ENCODE data around the gene FASN. TPM values are rescaled to one million over a fixed set of nuclear protein-coding genes. Genes with fewer than 3 reads are reported as not detected.
A peak's percentile ranks its signal among the peaks of the same experiment; 100 is the strongest.

The FASN gene
- total and polyA plus RNA-seq, 2 of the 13 experiments (the other 11 are each of a cell fraction or from before 2014, with no cell fraction given), result 51.7 to 101 TPM

DNA sequence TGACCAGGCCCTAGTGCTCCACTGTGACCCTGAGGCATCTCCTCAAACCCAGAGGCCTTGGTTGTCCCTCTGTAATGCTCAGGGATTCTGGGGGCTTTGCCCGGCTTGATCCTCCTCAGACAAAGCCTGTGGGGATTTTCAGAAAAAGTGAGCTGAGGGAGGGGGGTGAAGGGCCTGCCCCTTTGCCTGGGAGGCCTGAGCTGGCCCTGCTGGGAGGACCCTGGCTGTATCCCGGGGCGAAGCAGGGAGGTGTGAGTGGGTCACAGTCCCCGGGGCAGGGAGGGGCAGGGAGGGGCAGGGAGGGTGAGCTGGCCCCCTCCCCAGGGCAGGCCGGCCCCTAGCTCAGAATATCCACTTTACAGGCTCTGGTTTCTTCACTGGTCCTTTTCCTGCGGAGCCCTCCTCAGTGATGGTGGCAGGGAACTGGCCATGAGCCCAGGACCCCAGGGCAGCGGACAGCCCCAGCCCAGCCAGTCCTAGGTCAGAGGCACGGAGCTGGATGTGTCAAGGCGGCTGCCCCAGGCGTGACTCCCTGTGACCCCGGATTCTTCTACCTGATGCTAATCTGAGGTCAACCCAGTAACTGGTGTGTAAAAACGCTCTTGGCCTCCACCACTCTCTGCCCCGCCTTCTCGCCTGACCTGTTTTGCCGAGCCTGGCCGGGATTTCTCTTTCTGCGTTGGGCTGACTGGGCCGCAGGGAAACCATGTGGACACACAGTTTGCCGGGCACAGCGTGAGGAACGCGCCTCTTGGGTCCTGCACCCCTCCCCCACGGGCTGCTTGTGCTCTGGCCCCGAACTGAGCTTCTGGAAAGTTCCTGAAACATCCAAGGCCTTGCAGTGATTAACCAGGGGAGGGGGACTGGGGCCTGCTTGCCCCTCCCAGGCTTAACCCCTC lies 5.8 kb upstream of the FASN start (continued):
- TF ChIP-seq ZNF296 (CRISPR knock-in tag; conservative IDR thresholded peaks at IDR 0.05) (peak; percentile 93; the same call in 1 of the 2 replicates), SATB2 (CRISPR knock-in tag; IDR thresholded peaks at IDR 0.05) (0 out of 2 replicates have a peak, but pooled peaks have one; percentile 29), ZKSCAN5 (CRISPR knock-in tag; IDR thresholded peaks at IDR 0.05) (no peak; the same call in 1 of the 2 replicates), PAWR (CRISPR knock-in tag; IDR thresholded peaks at IDR 0.05; ENCODE audit: borderline replicate concordance) (no peak), ZMAT3 (CRISPR knock-in tag; conservative IDR thresholded peaks at IDR 0.05) (peak; percentile 89), ZFP1 (CRISPR knock-in tag; IDR thresholded peaks at IDR 0.05) (0 out of 2 replicates have a peak, but pooled peaks have one; percentile 62), GABPB1 (CRISPR knock-in tag; IDR thresholded peaks at IDR 0.05) (peak; percentile 63), ZNF496 (CRISPR knock-in tag; IDR thresholded peaks at IDR 0.05; ENCODE audit: insufficient replicate concordance) (no peak), ZNF7 (CRISPR knock-in tag; IDR thresholded peaks at IDR 0.05) (no peak), ATM (IDR thresholded peaks at IDR 0.05; ENCODE audit: borderline replicate concordance) (no peak), KLF9 (CRISPR knock-in tag; IDR thresholded peaks at IDR 0.05; ENCODE audit: low read depth) (no peak), ETV6 (CRISPR knock-in tag; conservative IDR thresholded peaks at IDR 0.05) (no peak), CHD2 (IDR thresholded peaks at IDR 0.05; ENCODE audit: low read depth, low read length) (no peak), ZNF333 (CRISPR knock-in tag; IDR thresholded peaks at IDR 0.05; ENCODE audit: borderline replicate concordance) (no peak), BRCA1 (CRISPR knock-in tag; IDR thresholded peaks at IDR 0.05) (0 out of 2 replicates have a peak, but pooled peaks have one; percentile 60), SUZ12 (IDR thresholded peaks at IDR 0.05; ENCODE audit: low read depth, low read length) (no peak), ZNF263 (CRISPR knock-in tag; IDR thresholded peaks at IDR 0.05) (peak; percentile 65; the same call in 1 of the 2 replicates), TBP (CRISPR knock-in tag; IDR thresholded peaks at IDR 0.05) (no peak; the same call in 1 of the 2 replicates), ZNF224 (CRISPR knock-in tag; IDR thresholded peaks at IDR 0.05) (no peak; the same call in 1 of the 2 replicates), PHF21A (CRISPR knock-in tag; IDR thresholded peaks at IDR 0.05) (peak; percentile 95)
- TF ChIP-seq, protein P1, sequence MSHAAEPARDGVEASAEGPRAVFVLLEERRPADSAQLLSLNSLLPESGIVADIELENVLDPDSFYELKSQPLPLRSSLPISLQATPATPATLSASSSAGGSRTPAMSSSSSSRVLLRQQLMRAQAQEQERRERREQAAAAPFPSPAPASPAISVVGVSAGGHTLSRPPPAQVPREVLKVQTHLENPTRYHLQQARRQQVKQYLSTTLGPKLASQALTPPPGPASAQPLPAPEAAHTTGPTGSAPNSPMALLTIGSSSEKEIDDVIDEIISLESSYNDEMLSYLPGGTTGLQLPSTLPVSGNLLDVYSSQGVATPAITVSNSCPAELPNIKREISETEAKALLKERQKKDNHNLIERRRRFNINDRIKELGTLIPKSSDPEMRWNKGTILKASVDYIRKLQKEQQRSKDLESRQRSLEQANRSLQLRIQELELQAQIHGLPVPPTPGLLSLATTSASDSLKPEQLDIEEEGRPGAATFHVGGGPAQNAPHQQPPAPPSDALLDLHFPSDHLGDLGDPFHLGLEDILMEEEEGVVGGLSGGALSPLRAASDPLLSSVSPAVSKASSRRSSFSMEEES (CRISPR knock-in tag; IDR thresholded peaks at IDR 0.05), result peak; percentile 57
- TF ChIP-seq, protein P2, sequence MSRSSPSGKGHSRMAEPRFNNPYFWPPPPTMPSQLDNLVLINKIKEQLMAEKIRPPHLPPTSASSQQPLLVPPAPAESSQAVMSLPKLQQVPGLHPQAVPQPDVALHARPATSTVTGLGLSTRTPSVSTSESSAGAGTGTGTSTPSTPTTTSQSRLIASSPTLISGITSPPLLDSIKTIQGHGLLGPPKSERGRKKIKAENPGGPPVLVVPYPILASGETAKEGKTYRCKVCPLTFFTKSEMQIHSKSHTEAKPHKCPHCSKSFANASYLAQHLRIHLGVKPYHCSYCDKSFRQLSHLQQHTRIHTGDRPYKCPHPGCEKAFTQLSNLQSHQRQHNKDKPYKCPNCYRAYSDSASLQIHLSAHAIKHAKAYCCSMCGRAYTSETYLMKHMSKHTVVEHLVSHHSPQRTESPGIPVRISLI (CRISPR knock-in tag; IDR thresholded peaks at IDR 0.05; ENCODE audit: borderline replicate concordance), result peak; percentile 47; the same call in 1 of the 2 replicates
- TF ChIP-seq, protein P3, sequence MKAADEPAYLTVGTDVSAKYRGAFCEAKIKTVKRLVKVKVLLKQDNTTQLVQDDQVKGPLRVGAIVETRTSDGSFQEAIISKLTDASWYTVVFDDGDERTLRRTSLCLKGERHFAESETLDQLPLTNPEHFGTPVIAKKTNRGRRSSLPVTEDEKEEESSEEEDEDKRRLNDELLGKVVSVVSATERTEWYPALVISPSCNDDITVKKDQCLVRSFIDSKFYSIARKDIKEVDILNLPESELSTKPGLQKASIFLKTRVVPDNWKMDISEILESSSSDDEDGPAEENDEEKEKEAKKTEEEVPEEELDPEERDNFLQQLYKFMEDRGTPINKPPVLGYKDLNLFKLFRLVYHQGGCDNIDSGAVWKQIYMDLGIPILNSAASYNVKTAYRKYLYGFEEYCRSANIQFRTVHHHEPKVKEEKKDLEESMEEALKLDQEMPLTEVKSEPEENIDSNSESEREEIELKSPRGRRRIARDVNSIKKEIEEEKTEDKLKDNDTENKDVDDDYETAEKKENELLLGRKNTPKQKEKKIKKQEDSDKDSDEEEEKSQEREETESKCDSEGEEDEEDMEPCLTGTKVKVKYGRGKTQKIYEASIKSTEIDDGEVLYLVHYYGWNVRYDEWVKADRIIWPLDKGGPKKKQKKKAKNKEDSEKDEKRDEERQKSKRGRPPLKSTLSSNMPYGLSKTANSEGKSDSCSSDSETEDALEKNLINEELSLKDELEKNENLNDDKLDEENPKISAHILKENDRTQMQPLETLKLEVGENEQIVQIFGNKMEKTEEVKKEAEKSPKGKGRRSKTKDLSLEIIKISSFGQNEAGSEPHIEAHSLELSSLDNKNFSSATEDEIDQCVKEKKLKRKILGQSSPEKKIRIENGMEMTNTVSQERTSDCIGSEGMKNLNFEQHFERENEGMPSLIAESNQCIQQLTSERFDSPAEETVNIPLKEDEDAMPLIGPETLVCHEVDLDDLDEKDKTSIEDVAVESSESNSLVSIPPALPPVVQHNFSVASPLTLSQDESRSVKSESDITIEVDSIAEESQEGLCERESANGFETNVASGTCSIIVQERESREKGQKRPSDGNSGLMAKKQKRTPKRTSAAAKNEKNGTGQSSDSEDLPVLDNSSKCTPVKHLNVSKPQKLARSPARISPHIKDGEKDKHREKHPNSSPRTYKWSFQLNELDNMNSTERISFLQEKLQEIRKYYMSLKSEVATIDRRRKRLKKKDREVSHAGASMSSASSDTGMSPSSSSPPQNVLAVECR (CRISPR knock-in tag; IDR thresholded peaks at IDR 0.05; ENCODE audit: borderline replicate concordance), result peak; percentile 89

Measured in HepG2 (cell line).